Measurements from ENCODE around the gene AFF1.

The AFF1 gene

DNA sequence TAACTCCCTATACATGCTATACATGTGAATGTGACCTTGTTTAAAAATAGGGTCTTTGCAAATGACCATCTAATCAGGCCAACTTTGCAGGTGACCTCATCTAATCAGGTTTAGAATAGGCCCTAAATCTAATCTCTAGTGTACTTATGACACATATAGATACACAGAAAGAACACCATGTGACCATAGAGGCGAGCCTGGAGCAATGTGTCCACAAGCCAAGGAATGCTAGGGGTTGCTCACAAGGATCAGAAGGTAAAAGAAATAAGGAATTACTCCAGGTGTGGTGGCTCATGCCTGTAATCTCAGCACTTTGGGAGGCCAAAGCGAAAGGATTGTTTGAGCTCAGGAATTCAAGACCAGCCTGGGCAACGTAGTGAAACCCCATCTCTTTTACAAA lies 32.9 kb upstream of the AFF1 start:
- Histone ChIP-seq H3K4me1 (ENCODE audit: low read length) (no peaks in the 10 kb centered on the region), H3K9me2 (replicated peaks; ENCODE audit: insufficient read depth, low read length) (no peaks in the 10 kb centered on the region), H3F3A (ENCODE audit: insufficient read depth, low read length) (no peaks in the 10 kb centered on the region), H3K27me3 (replicated peaks; ENCODE audit: insufficient read depth, low read length) (no peaks in the 10 kb centered on the region), H3K4me2 (ENCODE audit: low read depth, low read length) (no peak overlapping the region), H3K9ac (ENCODE audit: low read length) (no peak overlapping the region), H4K20me1 (ENCODE audit: insufficient read depth, low read length) (no peaks in the 10 kb centered on the region), H2AFZ (ENCODE audit: low read length) (no peak overlapping the region), H3K27ac (ENCODE audit: low read length) (no peak overlapping the region), H3K36me3 (replicated peaks; ENCODE audit: insufficient read depth, low read length) (no peaks in the 10 kb centered on the region), H3K4me3 (ENCODE audit: low read length) (no peak overlapping the region), H3K9me3 (replicated peaks; ENCODE audit: insufficient read depth, low read length) (no peaks in the 10 kb centered on the region), H3K79me2 (ENCODE audit: low read length) (no peaks in the 10 kb centered on the region)
- no peak for DNase-seq
- TF ChIP-seq, protein P1, sequence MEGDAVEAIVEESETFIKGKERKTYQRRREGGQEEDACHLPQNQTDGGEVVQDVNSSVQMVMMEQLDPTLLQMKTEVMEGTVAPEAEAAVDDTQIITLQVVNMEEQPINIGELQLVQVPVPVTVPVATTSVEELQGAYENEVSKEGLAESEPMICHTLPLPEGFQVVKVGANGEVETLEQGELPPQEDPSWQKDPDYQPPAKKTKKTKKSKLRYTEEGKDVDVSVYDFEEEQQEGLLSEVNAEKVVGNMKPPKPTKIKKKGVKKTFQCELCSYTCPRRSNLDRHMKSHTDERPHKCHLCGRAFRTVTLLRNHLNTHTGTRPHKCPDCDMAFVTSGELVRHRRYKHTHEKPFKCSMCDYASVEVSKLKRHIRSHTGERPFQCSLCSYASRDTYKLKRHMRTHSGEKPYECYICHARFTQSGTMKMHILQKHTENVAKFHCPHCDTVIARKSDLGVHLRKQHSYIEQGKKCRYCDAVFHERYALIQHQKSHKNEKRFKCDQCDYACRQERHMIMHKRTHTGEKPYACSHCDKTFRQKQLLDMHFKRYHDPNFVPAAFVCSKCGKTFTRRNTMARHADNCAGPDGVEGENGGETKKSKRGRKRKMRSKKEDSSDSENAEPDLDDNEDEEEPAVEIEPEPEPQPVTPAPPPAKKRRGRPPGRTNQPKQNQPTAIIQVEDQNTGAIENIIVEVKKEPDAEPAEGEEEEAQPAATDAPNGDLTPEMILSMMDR (IDR thresholded peaks at IDR 0.05; ENCODE audit: low read length), result no peak
- TF ChIP-seq EZH2 (optimal IDR thresholded peaks at IDR 0.05; ENCODE audit: low read depth, low read length) (no peak), EZH2phosphoT487 (IDR thresholded peaks at IDR 0.05; ENCODE audit: low read length) (no peak)

DNA sequence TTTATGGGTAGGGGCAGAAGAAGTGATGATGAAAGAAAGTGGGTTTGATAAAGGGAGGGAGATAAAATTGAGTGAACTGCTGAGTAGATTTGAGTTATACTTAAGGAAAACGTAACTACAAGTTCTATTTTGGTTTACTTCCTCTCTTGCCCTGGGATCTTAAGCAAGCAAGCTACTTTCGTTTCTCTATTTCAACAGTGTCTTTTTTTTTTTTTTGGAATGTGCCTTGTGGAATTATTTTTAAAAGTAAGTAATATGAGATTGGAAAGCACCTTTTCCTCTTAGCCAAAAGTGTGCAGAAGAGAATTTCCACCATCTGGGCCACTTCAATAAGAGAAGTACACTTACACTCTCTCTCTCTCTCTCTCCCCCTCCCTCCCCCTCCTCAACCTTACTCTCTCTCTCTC lies 26.6 kb upstream of the AFF1 start:
- Histone ChIP-seq H3K36me3 (replicated peaks; ENCODE audit: insufficient read depth, low read length) (no peaks in the 10 kb centered on the region), H2AFZ (ENCODE audit: low read length) (0 out of 2 replicates have a peak overlapping the region, but pooled peaks have one; percentile 8), H3F3A (ENCODE audit: insufficient read depth, low read length) (peaks cover 5% of the 10 kb centered on the region; the same call in 1 of the 2 replicates), H3K9me2 (replicated peaks; ENCODE audit: insufficient read depth, low read length) (no peaks in the 10 kb centered on the region), H3K27ac (ENCODE audit: low read length) (peak overlapping the region; percentile 31; the same call in 1 of the 2 replicates), H3K9ac (ENCODE audit: low read length) (no peak overlapping the region), H3K79me2 (ENCODE audit: low read length) (no peaks in the 10 kb centered on the region), H3K27me3 (replicated peaks; ENCODE audit: insufficient read depth, low read length) (no peaks in the 10 kb centered on the region), H3K9me3 (replicated peaks; ENCODE audit: insufficient read depth, low read length) (no peaks in the 10 kb centered on the region), H4K20me1 (ENCODE audit: insufficient read depth, low read length) (no peaks in the 10 kb centered on the region), H3K4me2 (ENCODE audit: low read depth, low read length) (peak overlapping the region; percentile 31), H3K4me1 (ENCODE audit: low read length) (peaks cover 23% of the 10 kb centered on the region), H3K4me3 (ENCODE audit: low read length) (peak overlapping the region; percentile 22; the same call in 1 of the 2 replicates)
- peak; percentile 35 for DNase-seq
- TF ChIP-seq, protein P1 (IDR thresholded peaks at IDR 0.05; ENCODE audit: low read length), result no peak
- TF ChIP-seq EZH2 (optimal IDR thresholded peaks at IDR 0.05; ENCODE audit: low read depth, low read length), result no peak
- no peak for TF ChIP-seq EZH2phosphoT487 (IDR thresholded peaks at IDR 0.05; ENCODE audit: low read length)

DNA sequence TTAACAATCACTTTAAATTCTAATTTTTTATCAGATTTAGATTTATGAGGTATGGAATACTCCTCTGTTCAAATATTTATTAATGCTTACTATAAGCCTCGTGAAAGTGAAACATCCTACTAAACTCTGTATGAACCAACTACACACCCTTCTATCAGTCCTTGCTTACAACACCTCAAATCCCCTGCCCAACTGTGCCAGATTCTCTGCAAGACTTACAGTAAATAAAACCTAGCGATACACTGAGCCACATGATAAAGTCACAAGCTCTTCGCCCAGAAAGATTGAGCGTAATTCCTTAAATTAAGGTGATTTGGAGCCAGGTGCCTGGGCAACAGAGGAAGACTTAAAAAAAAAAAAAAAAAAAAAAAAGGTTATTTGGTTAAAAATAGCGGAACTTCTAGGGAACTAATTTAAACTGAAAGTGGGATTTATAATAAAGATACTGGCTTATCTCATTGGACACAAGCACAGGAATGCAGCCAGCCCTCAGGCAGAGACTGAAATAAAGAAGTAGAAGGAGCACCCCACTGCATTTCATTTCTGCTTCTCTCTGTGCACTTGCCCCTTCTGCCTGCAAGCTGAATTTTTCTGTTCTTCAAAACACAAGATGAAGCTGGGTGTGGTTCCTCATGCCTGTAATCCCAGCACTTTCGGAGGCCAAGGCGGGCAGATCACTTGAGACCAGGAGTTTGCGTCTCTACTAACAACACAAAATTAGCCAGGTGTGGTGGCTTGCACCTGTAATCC lies 25.1 kb upstream of the AFF1 start:
- Histone ChIP-seq H3K36me3 (replicated peaks; ENCODE audit: insufficient read depth, low read length) (no peaks in the 10 kb centered on the region), H3K27ac (ENCODE audit: low read length) (no peak overlapping the region), H4K20me1 (ENCODE audit: insufficient read depth, low read length) (no peaks in the 10 kb centered on the region), H3K27me3 (replicated peaks; ENCODE audit: insufficient read depth, low read length) (no peaks in the 10 kb centered on the region), H3F3A (ENCODE audit: insufficient read depth, low read length) (peaks cover 5% of the 10 kb centered on the region; the same call in 1 of the 2 replicates), H3K9me3 (replicated peaks; ENCODE audit: insufficient read depth, low read length) (no peaks in the 10 kb centered on the region), H2AFZ (ENCODE audit: low read length) (no peak overlapping the region), H3K4me3 (ENCODE audit: low read length) (no peak overlapping the region), H3K79me2 (ENCODE audit: low read length) (no peaks in the 10 kb centered on the region), H3K4me2 (ENCODE audit: low read depth, low read length) (0 out of 2 replicates have a peak overlapping the region, but pooled peaks have one; percentile 31), H3K4me1 (ENCODE audit: low read length) (peaks cover 23% of the 10 kb centered on the region), H3K9ac (ENCODE audit: low read length) (no peak overlapping the region), H3K9me2 (replicated peaks; ENCODE audit: insufficient read depth, low read length) (no peaks in the 10 kb centered on the region)
- DNase-seq, result no peak
- TF ChIP-seq, protein P1 (IDR thresholded peaks at IDR 0.05; ENCODE audit: low read length), result no peak
- no peak for TF ChIP-seq EZH2 (optimal IDR thresholded peaks at IDR 0.05; ENCODE audit: low read depth, low read length)
- no peak for TF ChIP-seq EZH2phosphoT487 (IDR thresholded peaks at IDR 0.05; ENCODE audit: low read length)
